Measurements from ENCODE around the gene BBS2.
A peak's percentile ranks its signal among the peaks of the same experiment; 100 is the strongest.

The BBS2 gene

GRCh38 chr16:56478281-56479049 is 41.4 kb downstream of the BBS2 start:
- no peak overlapping the region for H3K4me3 ChIP-seq (ENCODE audit: low read depth, low read length)

- no peak overlapping the region for H3K4me3 ChIP-seq (ENCODE audit: low read depth, low read length)
These were observed 42.5 kb downstream of the BBS2 start for GRCh38 chr16:56477096-56477878.

- no peak overlapping the region for H3K4me3 ChIP-seq (ENCODE audit: low read depth, low read length)
These were observed 44.6 kb downstream of the BBS2 start for GRCh38 chr16:56475201-56475600.

GRCh38 chr16:56470666-56471065 is 49.2 kb downstream of the BBS2 start:
- H3K4me3 ChIP-seq (ENCODE audit: low read depth, low read length) = no peak overlapping the region

DNA sequence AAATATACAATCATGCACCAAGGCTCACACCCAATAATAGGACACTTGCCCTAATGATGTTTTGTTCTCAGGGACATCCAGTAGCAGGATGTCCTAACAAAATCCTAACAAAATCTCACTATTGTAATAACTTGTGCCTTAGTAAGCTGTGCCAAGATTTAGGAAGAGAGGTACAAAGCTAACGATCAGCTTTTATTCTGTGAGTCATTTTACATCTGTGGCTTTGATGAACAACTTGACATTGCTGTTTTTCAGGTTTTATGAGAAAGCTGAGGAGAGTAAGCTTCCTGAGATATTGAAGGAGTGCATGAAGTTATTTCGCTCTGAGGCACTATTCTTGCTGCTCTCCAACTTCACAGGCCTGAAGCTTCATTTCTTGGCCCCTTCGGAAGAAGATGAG is 49.6 kb downstream of the BBS2 start:
- H3K4me3 ChIP-seq (ENCODE audit: low read depth, low read length) = no peak overlapping the region

GRCh38 chr16:56469748-56470147 is 50.1 kb downstream of the BBS2 start:
- H3K4me3 ChIP-seq (ENCODE audit: low read depth, low read length) = no peak overlapping the region

DNA sequence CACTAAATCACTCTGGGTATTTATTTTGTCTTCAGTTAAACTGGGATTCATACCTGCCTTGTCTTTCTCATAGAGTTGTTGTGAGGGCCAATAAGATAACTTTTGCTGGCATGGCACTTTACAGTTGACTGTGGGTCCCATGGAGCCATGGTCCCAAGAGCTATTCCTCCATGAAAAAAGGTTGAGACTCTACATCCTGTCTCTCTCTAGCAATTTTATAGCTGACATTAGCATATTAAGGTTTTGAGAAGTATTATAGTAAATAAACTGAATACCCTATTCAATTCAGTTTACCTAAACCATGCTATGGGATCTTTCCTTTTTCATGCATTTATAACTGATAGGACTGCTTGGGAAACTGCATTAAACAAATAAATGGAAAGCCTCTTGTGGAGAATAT is 51.0 kb downstream of the BBS2 start:
- no peak overlapping the region for H3K4me3 ChIP-seq (ENCODE audit: low read depth, low read length)

GRCh38 chr16:56466344-56466743 is 53.5 kb downstream of the BBS2 start:
- no peak overlapping the region for H3K4me3 ChIP-seq (ENCODE audit: low read depth, low read length)

GRCh38 chr16:56463153-56463552 is 56.7 kb downstream of the BBS2 start:
- no peak overlapping the region for H3K4me3 ChIP-seq (ENCODE audit: low read depth, low read length)

GRCh38 chr16:56462064-56462796 is 57.6 kb downstream of the BBS2 start:
- no peak overlapping the region for H3K4me3 ChIP-seq (ENCODE audit: low read depth, low read length)

DNA sequence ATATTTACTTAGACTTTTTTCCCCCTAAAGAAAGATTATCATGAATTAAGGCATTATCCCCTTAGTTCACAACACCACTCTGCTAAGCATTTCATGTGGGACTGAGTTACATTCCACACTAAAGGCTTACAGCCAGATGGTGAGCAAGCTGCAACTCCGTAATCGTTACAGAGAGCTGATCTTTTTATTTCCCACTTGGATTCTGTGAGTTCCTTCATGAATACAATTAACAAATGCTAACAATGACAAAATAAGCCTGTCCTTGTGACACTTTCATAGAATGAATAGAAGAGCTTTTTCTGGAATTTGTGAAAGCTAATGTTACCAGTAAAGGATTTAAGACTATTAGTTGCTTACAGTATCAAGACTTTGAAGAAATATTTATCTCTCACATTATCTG is 59.7 kb downstream of the BBS2 start:
- no peak overlapping the region for H3K4me3 ChIP-seq (ENCODE audit: low read depth, low read length)

DNA sequence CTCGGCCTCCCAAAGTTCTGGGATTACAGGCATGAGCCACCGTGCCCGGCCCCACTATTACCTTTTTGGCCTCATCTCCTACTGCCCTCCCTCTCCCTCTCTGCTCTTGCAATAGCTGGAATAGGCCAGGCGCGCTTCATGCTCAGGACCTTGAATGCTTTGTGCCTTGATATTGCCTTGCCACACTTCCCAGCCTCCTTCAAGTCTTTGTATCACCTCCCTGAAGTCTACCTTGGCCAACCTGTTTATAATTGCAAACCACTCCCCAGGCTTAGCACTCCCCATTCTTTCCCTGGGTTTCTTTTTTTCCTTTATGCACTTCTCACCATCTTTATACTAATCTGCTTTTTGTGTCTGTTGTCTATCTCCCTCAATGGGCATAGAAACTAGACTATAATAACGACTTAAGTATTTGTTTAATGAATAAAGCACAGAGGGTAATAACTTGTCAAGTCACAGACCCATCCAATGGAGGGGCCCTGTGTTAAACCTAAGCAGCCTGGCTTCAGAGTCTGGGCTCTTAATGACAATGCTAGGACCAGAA is 61.8 kb downstream of the BBS2 start:
- H3K4me3 ChIP-seq (ENCODE audit: low read depth, low read length) = no peak overlapping the region

DNA sequence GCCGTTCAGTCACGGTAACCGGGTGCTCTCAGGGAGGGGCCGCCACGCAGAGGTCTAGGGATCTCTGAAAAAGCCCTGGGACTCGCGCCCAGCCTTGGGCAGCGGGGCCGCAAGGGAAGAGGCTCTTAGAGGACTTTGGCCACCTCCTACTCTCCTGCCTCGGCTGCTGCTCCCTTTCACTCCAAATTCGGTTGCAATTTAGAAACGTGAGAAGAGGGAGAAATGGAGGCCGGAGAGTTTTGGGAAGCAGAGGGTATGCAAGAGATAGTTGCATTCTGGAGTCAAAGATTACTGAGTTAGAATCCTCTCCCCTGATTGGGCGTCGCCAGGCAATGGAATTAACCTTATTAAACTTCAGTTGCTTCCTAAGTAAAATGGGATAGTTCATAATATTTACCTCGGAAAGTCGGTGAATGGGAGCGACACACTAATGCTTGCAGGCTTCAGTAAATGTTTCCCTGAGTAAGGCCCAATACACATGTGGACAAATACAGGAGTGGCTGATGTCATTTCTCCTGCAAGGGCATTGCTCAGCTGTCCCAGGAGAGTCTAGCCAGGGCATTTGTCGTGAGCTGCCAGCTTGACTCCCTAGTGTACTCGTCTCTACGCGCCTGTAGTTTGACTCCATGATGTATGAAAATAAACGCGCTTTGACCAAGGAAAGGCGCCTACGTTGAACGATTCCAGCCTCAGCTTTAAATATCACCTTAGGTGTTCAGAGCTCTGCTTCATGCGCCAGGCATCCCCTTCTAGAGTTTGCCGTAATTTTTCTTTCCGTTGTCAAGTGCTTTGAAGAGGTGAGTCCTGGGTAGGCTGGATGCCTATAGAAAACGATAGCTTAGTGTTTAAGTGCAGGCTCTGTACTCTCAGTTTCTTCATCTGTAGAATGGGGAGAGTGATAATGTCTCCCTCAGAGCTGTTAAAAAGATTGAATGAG is 67.8 kb downstream of the BBS2 start:
- peak overlapping the region; percentile 91 for H3K4me3 ChIP-seq (ENCODE audit: low read depth, low read length)

GRCh38 chr16:56450986-56451752 is 68.7 kb downstream of the BBS2 start, which contains the start of the genes NUDT21 and OGFOD1:
TSS of gene NUDT21 (minus strand) at chr16:56451332. CDS start at chr16:56451202, 130 bp downstream.
TSS of gene OGFOD1 (plus strand) at chr16:56451554. CDS start at chr16:56451613, 59 bp downstream.
- peak within 1 kb of the TSS; percentile 91 for H3K4me3 ChIP-seq (ENCODE audit: low read depth, low read length)

- peak overlapping the region; percentile 91 for H3K4me3 ChIP-seq (ENCODE audit: low read depth, low read length)
These were observed 69.4 kb downstream of the BBS2 start for GRCh38 chr16:56450275-56450985.

GRCh38 chr16:56448005-56448404 is 71.8 kb downstream of the BBS2 start:
- H3K4me3 ChIP-seq (ENCODE audit: low read depth, low read length) = no peak overlapping the region

- H3K4me3 ChIP-seq (ENCODE audit: low read depth, low read length) = no peak overlapping the region
These were observed 72.5 kb downstream of the BBS2 start for GRCh38 chr16:56447286-56447685.

- H3K4me3 ChIP-seq (ENCODE audit: low read depth, low read length) = no peak overlapping the region
These were observed 81.8 kb downstream of the BBS2 start for GRCh38 chr16:56438038-56438437.

GRCh38 chr16:56436258-56436657 is 83.6 kb downstream of the BBS2 start:
- no peak overlapping the region for H3K4me3 ChIP-seq (ENCODE audit: low read depth, low read length)

All from iPS-11a (cell line).